ENCODE data around the gene GPX8. TPM values are rescaled to one million over a fixed set of nuclear protein-coding genes. Genes with fewer than 3 reads are reported as not detected.

Gene GPX8
- total RNA-seq, 1 experiment from 2014 or later = 24.8 TPM

DNA sequence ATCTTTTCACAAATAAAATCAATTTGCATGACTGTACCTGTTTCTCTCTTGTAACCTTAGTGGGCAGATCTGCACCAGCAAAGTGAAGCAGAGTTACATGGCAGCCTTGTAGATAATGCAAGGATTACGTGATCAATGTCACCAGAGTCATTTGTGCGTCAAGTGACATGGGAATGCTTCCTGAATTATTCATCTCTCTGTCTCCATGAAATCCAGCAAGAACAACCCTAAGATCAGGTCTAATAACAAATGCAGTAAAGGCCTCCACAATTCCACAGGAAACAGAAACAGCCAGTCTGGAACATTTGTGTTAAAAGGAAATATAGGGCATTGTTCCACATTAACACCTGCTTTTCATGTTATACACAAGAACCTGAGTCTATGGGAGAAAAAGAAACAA is 49.8 kb upstream of the GPX8 start:
- TF ChIP-seq POLR2AphosphoS5 (IDR thresholded peaks at IDR 0.05; ENCODE audit: low read depth, low read length) = no peak
- TF ChIP-seq TCF7L2 (IDR thresholded peaks at IDR 0.05; ENCODE audit: low read depth, low read length) = no peak
- no peak for TF ChIP-seq SIN3A (IDR thresholded peaks at IDR 0.05; ENCODE audit: borderline replicate concordance, insufficient read depth, low read depth, low read length)
- TF ChIP-seq, protein P1, sequence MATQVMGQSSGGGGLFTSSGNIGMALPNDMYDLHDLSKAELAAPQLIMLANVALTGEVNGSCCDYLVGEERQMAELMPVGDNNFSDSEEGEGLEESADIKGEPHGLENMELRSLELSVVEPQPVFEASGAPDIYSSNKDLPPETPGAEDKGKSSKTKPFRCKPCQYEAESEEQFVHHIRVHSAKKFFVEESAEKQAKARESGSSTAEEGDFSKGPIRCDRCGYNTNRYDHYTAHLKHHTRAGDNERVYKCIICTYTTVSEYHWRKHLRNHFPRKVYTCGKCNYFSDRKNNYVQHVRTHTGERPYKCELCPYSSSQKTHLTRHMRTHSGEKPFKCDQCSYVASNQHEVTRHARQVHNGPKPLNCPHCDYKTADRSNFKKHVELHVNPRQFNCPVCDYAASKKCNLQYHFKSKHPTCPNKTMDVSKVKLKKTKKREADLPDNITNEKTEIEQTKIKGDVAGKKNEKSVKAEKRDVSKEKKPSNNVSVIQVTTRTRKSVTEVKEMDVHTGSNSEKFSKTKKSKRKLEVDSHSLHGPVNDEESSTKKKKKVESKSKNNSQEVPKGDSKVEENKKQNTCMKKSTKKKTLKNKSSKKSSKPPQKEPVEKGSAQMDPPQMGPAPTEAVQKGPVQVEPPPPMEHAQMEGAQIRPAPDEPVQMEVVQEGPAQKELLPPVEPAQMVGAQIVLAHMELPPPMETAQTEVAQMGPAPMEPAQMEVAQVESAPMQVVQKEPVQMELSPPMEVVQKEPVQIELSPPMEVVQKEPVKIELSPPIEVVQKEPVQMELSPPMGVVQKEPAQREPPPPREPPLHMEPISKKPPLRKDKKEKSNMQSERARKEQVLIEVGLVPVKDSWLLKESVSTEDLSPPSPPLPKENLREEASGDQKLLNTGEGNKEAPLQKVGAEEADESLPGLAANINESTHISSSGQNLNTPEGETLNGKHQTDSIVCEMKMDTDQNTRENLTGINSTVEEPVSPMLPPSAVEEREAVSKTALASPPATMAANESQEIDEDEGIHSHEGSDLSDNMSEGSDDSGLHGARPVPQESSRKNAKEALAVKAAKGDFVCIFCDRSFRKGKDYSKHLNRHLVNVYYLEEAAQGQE (IDR thresholded peaks at IDR 0.05; ENCODE audit: insufficient read depth in 1 of 2, low read depth in 2 of 2, low read length in 1 of 2) = no peak
- TF ChIP-seq, protein P2, sequence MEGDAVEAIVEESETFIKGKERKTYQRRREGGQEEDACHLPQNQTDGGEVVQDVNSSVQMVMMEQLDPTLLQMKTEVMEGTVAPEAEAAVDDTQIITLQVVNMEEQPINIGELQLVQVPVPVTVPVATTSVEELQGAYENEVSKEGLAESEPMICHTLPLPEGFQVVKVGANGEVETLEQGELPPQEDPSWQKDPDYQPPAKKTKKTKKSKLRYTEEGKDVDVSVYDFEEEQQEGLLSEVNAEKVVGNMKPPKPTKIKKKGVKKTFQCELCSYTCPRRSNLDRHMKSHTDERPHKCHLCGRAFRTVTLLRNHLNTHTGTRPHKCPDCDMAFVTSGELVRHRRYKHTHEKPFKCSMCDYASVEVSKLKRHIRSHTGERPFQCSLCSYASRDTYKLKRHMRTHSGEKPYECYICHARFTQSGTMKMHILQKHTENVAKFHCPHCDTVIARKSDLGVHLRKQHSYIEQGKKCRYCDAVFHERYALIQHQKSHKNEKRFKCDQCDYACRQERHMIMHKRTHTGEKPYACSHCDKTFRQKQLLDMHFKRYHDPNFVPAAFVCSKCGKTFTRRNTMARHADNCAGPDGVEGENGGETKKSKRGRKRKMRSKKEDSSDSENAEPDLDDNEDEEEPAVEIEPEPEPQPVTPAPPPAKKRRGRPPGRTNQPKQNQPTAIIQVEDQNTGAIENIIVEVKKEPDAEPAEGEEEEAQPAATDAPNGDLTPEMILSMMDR (IDR thresholded peaks at IDR 0.05) = no peak
- intact Hi-C loops (cut with micrococcal nuclease; ENCODE audit: unreplicated experiment) = no loop called here
- Histone ChIP-seq H3K27me3 (ENCODE audit: control insufficient read depth, insufficient read depth, low read length) (no peaks in the 10 kb centered on the region; the same call in 1 of the 2 replicates), H3K4me1 (ENCODE audit: control insufficient read depth, insufficient read depth, low read length) (no peaks in the 10 kb centered on the region), H3K36me3 (ENCODE audit: control insufficient read depth, insufficient read depth, low read length) (no peaks in the 10 kb centered on the region), H3K9me3 (ENCODE audit: control insufficient read depth, insufficient read depth, low read depth, low read length) (no peaks in the 10 kb centered on the region), H3K27ac (ENCODE audit: low read length) (no peak overlapping the region), H3K4me3 (ENCODE audit: low read depth in 2 of 2, low read length in 2 of 2) (no peak overlapping the region)
- POLR2A ChIA-PET = no interaction called here
- in situ Hi-C loops (cut with HindIII; ENCODE audit: low pct_unique_long_range_greater_than_20kb, low sequenced_read_pairs) = no loop called here
- no peak for DNase-seq (ENCODE audit: low read depth, low spot score)
- no peak for ATAC-seq
- CTCF ChIA-PET = no interaction called here
- no TSS peak for BruUV-seq (replicated peaks)

DNA sequence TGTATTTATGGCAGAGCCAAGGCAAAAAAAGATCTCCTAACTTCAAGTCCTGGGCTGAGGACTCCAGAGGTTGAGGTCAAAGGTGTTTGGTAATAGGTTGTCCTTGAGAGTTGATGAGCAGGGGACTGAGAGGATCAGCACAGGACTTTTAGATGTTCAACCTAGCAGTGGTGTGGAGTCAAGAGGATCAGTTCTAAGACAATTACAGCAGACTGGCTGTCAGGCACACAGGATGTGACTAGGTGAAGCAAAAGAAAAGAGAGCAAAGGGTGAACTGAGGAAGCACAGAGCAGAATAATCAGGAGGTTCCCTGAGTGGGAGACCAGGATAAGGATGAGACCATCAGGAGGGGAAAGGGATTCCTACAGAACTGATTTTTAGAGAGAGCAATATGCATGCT is 46.6 kb upstream of the GPX8 start:
- intact Hi-C loops (cut with micrococcal nuclease; ENCODE audit: unreplicated experiment) = no loop called here
- ATAC-seq (no peak), DNase-seq (ENCODE audit: low read depth, low spot score) (no peak)
- ChIA-PET CTCF (no interaction called here), POLR2A (no interaction called here)
- H3K27me3 ChIP-seq (ENCODE audit: control insufficient read depth, insufficient read depth, low read length) = no peaks in the 10 kb centered on the region; the same call in 1 of the 2 replicates
- no peaks in the 10 kb centered on the region for H3K9me3 ChIP-seq (ENCODE audit: control insufficient read depth, insufficient read depth, low read depth, low read length)
- H3K27ac ChIP-seq (ENCODE audit: low read length) = no peak overlapping the region
- H3K4me1 ChIP-seq (ENCODE audit: control insufficient read depth, insufficient read depth, low read length) = no peaks in the 10 kb centered on the region
- H3K4me3 ChIP-seq (ENCODE audit: low read depth in 2 of 2, low read length in 2 of 2) = no peak overlapping the region
- in situ Hi-C loops (cut with HindIII; ENCODE audit: low pct_unique_long_range_greater_than_20kb, low sequenced_read_pairs) = no loop called here
- TF ChIP-seq SIN3A (IDR thresholded peaks at IDR 0.05; ENCODE audit: borderline replicate concordance, insufficient read depth, low read depth, low read length) = no peak
- TF ChIP-seq, protein P1 (IDR thresholded peaks at IDR 0.05; ENCODE audit: insufficient read depth in 1 of 2, low read depth in 2 of 2, low read length in 1 of 2) = no peak
- TF ChIP-seq, protein P2 (IDR thresholded peaks at IDR 0.05) = no peak
- no peak for TF ChIP-seq TCF7L2 (IDR thresholded peaks at IDR 0.05; ENCODE audit: low read depth, low read length)
- TF ChIP-seq POLR2AphosphoS5 (IDR thresholded peaks at IDR 0.05; ENCODE audit: low read depth, low read length) = no peak
- no peaks in the 10 kb centered on the region for H3K36me3 ChIP-seq (ENCODE audit: control insufficient read depth, insufficient read depth, low read length)
- BruUV-seq (replicated peaks) = no TSS peak
